HCT116 (cell line): ENCODE data around the gene PGR. TPM values are rescaled to one million over a fixed set of nuclear protein-coding genes. Genes with fewer than 3 reads are reported as not detected.

ENCODE experiments used
- ATAC-seq: fragments of 200-7000 bp; cut with Tn5 transposase; 2 replicates; pipeline ENCODE4 v1.9.1; 2020; ENCODE audit warnings: mild to moderate bottlenecking, moderate library complexity
- BruUV-seq: library from RNA; stranded (reverse); fragments of 400-500 nt; replicated peaks from 2 replicates; lab custom pipeline; 2021; lab: Mats Ljungman, UMichigan
- CTCF ChIA-PET: fragments of 300-600 bp; sonication (Branson Sonifier 250); formaldehyde crosslinking; loops from one replicate; lab custom pipeline; 2021; ENCODE audit warnings: antibody characterized with exemption; lab: Charles Lee
- POLR2A ChIA-PET: fragments of 300-600, 350-600 bp; sonication (Branson Sonifier 250); formaldehyde crosslinking; loops from one replicate; lab custom pipeline; 2021; ENCODE audit warnings: antibody characterized with exemption; lab: Charles Lee
- RAD21 ChIA-PET, 2 experiments: fragments of 300-600 bp; sonication (Branson Sonifier 250); formaldehyde crosslinking; loops; one replicate each; lab custom pipeline; 2023; ENCODE audit warnings: low total read pairs in 2 of 2; ENCODE audit not compliant: uncharacterized antibody in 2 of 2, unreplicated experiment in 2 of 2, low non-redundant PET in 1 of 2; lab: Charles Lee
- DNase-seq: peaks from one replicate; pipeline ENCODE4 v3.0.0-alpha.2; 2010; ENCODE audit warnings: low read depth, low spot score
- H2AFZ ChIP-seq: fragments of 200-600 bp; shearing (Covaris generic), sonication (generic); 2 replicates; pipeline ENCODE4 v1.6.1; 2017; ENCODE audit warnings: low read depth, mixed run types, mixed read lengths, antibody characterized with exemption, low read length; ENCODE audit not compliant: poor library complexity, severe bottlenecking
- H3K27ac ChIP-seq: 2 replicates; pipeline ENCODE4 v1.5.1; 2012; ENCODE audit warnings: low read depth, low read length
- H3K27me3 ChIP-seq: fragments of 200-600 bp; sonication (generic); 2 replicates; pipeline ENCODE4 v1.6.1; 2016; ENCODE audit warnings: mixed run types, low read length, mixed read lengths; ENCODE audit not compliant: insufficient read depth
- H3K36me3 ChIP-seq, 2 experiments: fragments of 200-500 bp in 1 of 2; fragments of 200-600 bp in 1 of 2; sonication (Bioruptor generic) in 1 of 2; sonication (generic) in 1 of 2; 2 replicates each; pipeline versions ENCODE4 v1.5.1 to v1.6.1; 2014 to 2016; ENCODE audit warnings: low read length in 2 of 2, inconsistent platforms in 1 of 2, mixed read lengths in 1 of 2, mixed run types in 1 of 2; ENCODE audit not compliant: insufficient read depth in 2 of 2, control insufficient read depth in 1 of 2
- H3K4me1 ChIP-seq, 2 experiments: fragments of 200-600 bp in 1 of 2; sonication (generic) in 1 of 2; 2 replicates each; pipeline versions ENCODE4 v1.5.1 to v1.6.1; 2012 to 2017; ENCODE audit warnings: low read length in 2 of 2, inconsistent platforms in 1 of 2, mild to moderate bottlenecking in 1 of 2, mixed read lengths in 1 of 2, mixed run types in 1 of 2, moderate library complexity in 1 of 2; ENCODE audit not compliant: insufficient read depth in 2 of 2, control insufficient read depth in 1 of 2
- H3K4me2 ChIP-seq: fragments of 200-600 bp; sonication (generic); 2 replicates; pipeline ENCODE4 v1.6.1; 2017; ENCODE audit warnings: mixed run types, low read length, mixed read lengths
- H3K4me3 ChIP-seq, 2 experiments: fragments of 200-600 bp in 1 of 2; sonication (generic) in 1 of 2; replicated peaks in 1 of 2; 2 replicates each; pipeline ENCODE4 v1.5.1; 2011 to 2016; ENCODE audit warnings: low read length in 2 of 2, control low read depth in 1 of 2, low read depth in 1 of 2, mild to moderate bottlenecking in 1 of 2, mixed read lengths in 1 of 2, mixed run types in 1 of 2
- H3K79me2 ChIP-seq: fragments of 200-600 bp; sonication (generic); 2 replicates; pipeline ENCODE4 v1.6.1; 2017; ENCODE audit warnings: mild to moderate bottlenecking, mixed run types, low read length, moderate library complexity, mixed read lengths; ENCODE audit not compliant: insufficient read depth
- H3K9ac ChIP-seq: fragments of 200-600 bp; sonication (generic); 2 replicates; pipeline ENCODE4 v1.6.1; 2016; ENCODE audit warnings: low read length, mixed read lengths
- H3K9me2 ChIP-seq: fragments of 200-600 bp; sonication (generic), shearing (Covaris generic); 2 replicates; pipeline ENCODE4 v1.6.1; 2017; ENCODE audit warnings: mixed run types, mild to moderate bottlenecking, moderate library complexity; ENCODE audit not compliant: insufficient read depth
- H3K9me3 ChIP-seq, 2 experiments: fragments of 200-500 bp in 1 of 2; fragments of 200-600 bp in 1 of 2; sonication (Bioruptor generic) in 1 of 2; sonication (generic) in 1 of 2; 2 replicates each; pipeline ENCODE4 v1.6.1; 2014 to 2017; ENCODE audit warnings: low read length in 2 of 2, mixed read lengths in 2 of 2, inconsistent platforms in 1 of 2, low read depth in 1 of 2, mild to moderate bottlenecking in 1 of 2, mixed run types in 1 of 2, moderate library complexity in 1 of 2; ENCODE audit not compliant: control insufficient read depth in 1 of 2, insufficient read depth in 1 of 2
- H4K20me1 ChIP-seq: fragments of 200-600 bp; sonication (generic), shearing (Covaris generic); 2 replicates; pipeline ENCODE4 v1.6.1; 2017; ENCODE audit warnings: mixed run types, mild to moderate bottlenecking, moderate library complexity; ENCODE audit not compliant: insufficient read depth
- ATF3 ChIP-seq: IDR thresholded peaks from 2 replicates; pipeline ENCODE4 v1.6.1; 2012
- EGR1 ChIP-seq: IDR thresholded peaks from 2 replicates; pipeline ENCODE4 v1.6.1; 2012; ENCODE audit warnings: low read depth
- ELF1 ChIP-seq: IDR thresholded peaks from 2 replicates; pipeline ENCODE4 v1.6.1; 2012; ENCODE audit warnings: low read depth, borderline replicate concordance
- MAX ChIP-seq: IDR thresholded peaks from 2 replicates; pipeline ENCODE4 v1.6.1; 2012
- POLR2A ChIP-seq: IDR thresholded peaks from 2 replicates; pipeline ENCODE4 v1.7.0; 2011; ENCODE audit warnings: borderline replicate concordance; ENCODE audit not compliant: insufficient read depth, insufficient read length; ENCODE audit errors: extremely low read depth
- POLR2AphosphoS5 ChIP-seq: IDR thresholded peaks from 2 replicates; pipeline ENCODE4 v1.6.1; 2011; ENCODE audit warnings: mild to moderate bottlenecking, low read depth, low read length, moderate library complexity
- RAD21 ChIP-seq: IDR thresholded peaks from 2 replicates; pipeline ENCODE4 v1.6.1; 2012; ENCODE audit warnings: low read depth, mild to moderate bottlenecking
- SIN3A ChIP-seq: IDR thresholded peaks from 2 replicates; pipeline ENCODE4 v1.6.1; 2012; ENCODE audit warnings: low read depth
- SP1 ChIP-seq: IDR thresholded peaks from 2 replicates; pipeline ENCODE4 v1.6.1; 2012; ENCODE audit warnings: low read depth
- SRF ChIP-seq: IDR thresholded peaks from 2 replicates; pipeline ENCODE4 v1.6.1; 2012; ENCODE audit warnings: low read depth
- TCF7L2 ChIP-seq: IDR thresholded peaks from 2 replicates; pipeline ENCODE4 v1.7.0; 2011; ENCODE audit warnings: borderline replicate concordance, inconsistent platforms; ENCODE audit not compliant: insufficient read depth, insufficient read length; ENCODE audit errors: extremely low read depth
- ZBTB33 ChIP-seq: IDR thresholded peaks from 2 replicates; pipeline ENCODE4 v1.6.1; 2011; ENCODE audit warnings: mild to moderate bottlenecking, low read length, moderate library complexity; ENCODE audit not compliant: insufficient replicate concordance; ENCODE audit errors: extremely low read depth
- ZFX ChIP-seq: fragments of 450-650 bp; IDR thresholded peaks from 2 replicates; pipeline ENCODE4 v1.6.1; 2017
- ZNF274 ChIP-seq: fragments of 200-500 bp; sonication (Bioruptor generic); IDR thresholded peaks from 2 replicates; pipeline ENCODE4 v1.6.1; 2014; ENCODE audit warnings: mild to moderate bottlenecking, low read depth, low read length, inconsistent platforms
- intact Hi-C: fragments of 100-400 bp; cut with micrococcal nuclease; formaldehyde crosslinking; loops from 2 replicates; pipeline ENCODE4 v1.10.0; 2022
- total RNA-seq: library from RNA; stranded (reverse); gene quantifications from one replicate; pipeline ENCODE4 v1.2.1, GENCODE V29; 2021; ENCODE audit not compliant: unreplicated experiment

Gene PGR
- total RNA-seq, 1 experiment from 2014 or later, result not detected

DNA sequence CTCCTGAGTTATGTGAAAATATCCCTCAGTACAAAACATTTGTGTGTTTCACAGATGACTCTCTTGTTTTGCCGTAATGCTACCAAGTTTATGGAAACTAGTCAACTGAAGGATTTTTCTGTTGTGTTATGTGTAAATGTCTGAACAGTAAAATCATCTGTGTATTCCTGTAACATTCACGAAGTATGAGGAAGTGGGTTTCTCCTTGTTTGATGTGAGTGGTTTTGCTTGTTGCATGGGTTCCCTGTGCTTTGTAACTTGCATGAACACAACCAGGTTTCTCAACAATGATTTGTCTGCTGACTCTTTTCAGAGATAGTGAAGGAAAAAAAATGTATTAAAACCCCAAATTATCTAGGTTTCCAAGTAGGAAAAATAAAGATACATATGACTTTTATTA is 138.1 kb downstream of the PGR start (continued):
- no peak for TF ChIP-seq POLR2AphosphoS5
- TF ChIP-seq ZFX, result no peak

DNA sequence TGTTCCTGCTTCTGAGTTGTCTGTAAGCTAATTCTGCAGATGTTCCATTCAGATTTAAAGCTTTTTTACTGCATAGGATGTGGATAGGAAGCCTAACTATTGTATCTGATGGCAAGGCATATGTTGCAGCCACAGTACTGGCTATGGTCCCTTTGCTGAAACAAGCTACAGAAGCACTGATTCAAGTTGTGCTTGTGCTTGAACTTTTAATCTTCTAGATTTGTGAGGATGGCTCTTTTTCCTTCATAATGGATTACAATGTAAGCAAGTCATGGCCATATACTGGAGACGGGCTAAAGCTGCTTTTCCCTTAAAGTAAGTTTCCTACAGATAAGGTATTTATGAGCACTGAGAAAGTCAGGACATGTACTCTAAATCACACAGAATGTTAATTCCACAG is 138.7 kb downstream of the PGR start:
- H3K9ac ChIP-seq, result no peak overlapping the region
- no peaks in the 10 kb centered on the region for H3K4me1 ChIP-seq
- TF ChIP-seq ATF3 (no peak), SP1 (no peak), EGR1 (no peak), ZNF274 (no peak), SRF (no peak), MAX (no peak), ZFX (no peak), TCF7L2 (no peak), RAD21 (no peak), ELF1 (no peak), SIN3A (no peak), ZBTB33 (no peak), POLR2A (no peak)
- TF ChIP-seq, all 23 proteins: peak for 0
- Histone ChIP-seq H3K9me3 (no peaks in the 10 kb centered on the region), H3K4me2 (no peak overlapping the region), H3K79me2 (no peaks in the 10 kb centered on the region), H3K36me3 (no peaks in the 10 kb centered on the region), H2AFZ (no peak overlapping the region), H3K27me3 (no peaks in the 10 kb centered on the region), H3K27ac (no peak overlapping the region), H3K9me2 (no peaks in the 10 kb centered on the region), H4K20me1 (no peaks in the 10 kb centered on the region), H3K4me3 (no peak overlapping the region)
- DNase-seq (no peak), ATAC-seq (no peak)
- ChIA-PET RAD21 (no interaction called here), POLR2A (no interaction called here), CTCF (no interaction called here)
- BruUV-seq, result no TSS peak
- intact Hi-C loops, result no loop called here
